Spleen (tissue), 11 donors: ENCODE results near the gene ADAMTS14. TPM values are rescaled to one million over a fixed set of nuclear protein-coding genes. Genes with fewer than 3 reads are reported as not detected.
"Not testable (repeated sequence)": the region's sequence is repeated elsewhere in the genome, so short reads cannot be mapped to it uniquely, and the experiment has no call there.

ENCODE experiments used
- DNase-seq: peaks from one replicate; pipeline ENCODE4 v3.0.0-alpha.2; 2020
- H3K27ac ChIP-seq, 8 donors: fragments of 200-600 bp; sonication (generic) in 7 of 8; 1 replicate in 4 of 8; 2 replicates in 4 of 8; pipeline versions ENCODE4 v1.5.0 to v1.8.0; 2016 to 2021; ENCODE audit warnings: inconsistent platforms in 4 of 8, mild to moderate bottlenecking in 4 of 8, moderate library complexity in 1 of 8
- H3K27me3 ChIP-seq, 7 donors: fragments of 200-600 bp; sonication (generic) in 6 of 7; replicated peaks in 1 of 7; 1 replicate in 4 of 7; 2 replicates in 3 of 7; pipeline versions ENCODE4 v1.5.0 to v1.8.0; 2016 to 2021; ENCODE audit warnings: inconsistent platforms in 3 of 7, mild to moderate bottlenecking in 1 of 7
- H3K36me3 ChIP-seq, 6 donors: fragments of 200-600 bp; sonication (generic) in 5 of 6; 1 replicate in 4 of 6; 2 replicates in 2 of 6; pipeline versions ENCODE4 v1.5.0 to v1.8.0; 2016 to 2021; ENCODE audit warnings: inconsistent platforms in 2 of 6
- H3K4me1 ChIP-seq, 6 donors: fragments of 200-600 bp; sonication (generic) in 5 of 6; 1 replicate in 3 of 6; 2 replicates in 3 of 6; pipeline versions ENCODE4 v1.5.0 to v1.8.0; 2016 to 2021; ENCODE audit warnings: inconsistent platforms in 3 of 6
- H3K4me3 ChIP-seq, 8 donors: fragments of 200-600 bp; sonication (generic) in 7 of 8; 1 replicate in 4 of 8; 2 replicates in 4 of 8; pipeline versions ENCODE4 v1.5.0 to v1.8.0; 2016 to 2021; ENCODE audit warnings: inconsistent platforms in 4 of 8, mild to moderate bottlenecking in 4 of 8, moderate library complexity in 2 of 8
- H3K9me3 ChIP-seq, 8 donors: fragments of 200-600 bp; sonication (generic) in 7 of 8; 1 replicate in 4 of 8; 2 replicates in 4 of 8; pipeline versions ENCODE4 v1.5.0 to v1.8.0; 2016 to 2021; ENCODE audit warnings: inconsistent platforms in 4 of 8
- POLR2A ChIP-seq, 3 donors: fragments of 450-650 bp; IDR thresholded peaks; one replicate each; pipeline ENCODE4 v1.5.1; 2017; ENCODE audit warnings: antibody characterized with exemption in 3 of 3, mild to moderate bottlenecking in 1 of 3
- POLR2AphosphoS5 ChIP-seq, 3 donors: sonication (generic); formaldehyde crosslinking; IDR thresholded peaks; one replicate each; pipeline ENCODE4 v1.5.1; 2017; ENCODE audit warnings: antibody characterized with exemption in 3 of 3
- WGBS, 5 donors: extraction: QIAGEN DNeasy Blood & Tissue Kit in 3 of 5; methylation state at CpG; one replicate each; pipeline versions ENCODE4 v1.1.5 to v1.1.7; 2013 to 2018; 5-methylcytosine and 5-hydroxymethylcytosine counted together
- intact Hi-C: fragments of 100-400 bp; cut with DNase I; formaldehyde crosslinking; loops from one replicate; pipeline ENCODE4 v1.15.0; 2023; ENCODE audit warnings: low total_unique reads
- polyA plus RNA-seq, 3 donors: library from polyadenylated mRNA; stranded (reverse); fragments of 200-250 nt; gene quantifications; one replicate each; pipeline ENCODE4 v1.2.1, GENCODE V29; 2013
- total RNA-seq, 7 donors: library from RNA; depleted of rRNA in 3 of 7; stranded (reverse); fragments of >200 nt in 3 of 7; fragmentation: NEBNext Ultra II Directional in 4 of 7; extraction: Animal tissue kit (Norgen Biotek cat#: 25700) in 4 of 7; gene quantifications; one replicate each; pipeline versions ENCODE4 v1.1.0 to v1.2.1, GENCODE V29; 2016 to 2021
- TF ChIP-seq, protein P1 (sequence below), 11 experiments: fragments of 200-600 bp in 7 of 11; fragments of 450-650 bp in 4 of 11; sonication (generic) in 4 of 11; IDR thresholded peaks in 8 of 11; conservative IDR thresholded peaks in 3 of 11; 1 replicate in 7 of 11; 2 replicates in 4 of 11; pipeline versions ENCODE4 v1.4.0 to v1.8.0; 2016 to 2021; ENCODE audit warnings: antibody characterized with exemption in 11 of 11, inconsistent platforms in 4 of 11, mild to moderate bottlenecking in 1 of 11
- donor health status: healthy with polysubstance abuse.
- donor health status: DM: no; HTN: no; CAD: no; lungs with moderate emphysema.
- donor health status: DM: no; HTN: no; CAD: no.
- donor health status: Bipolar disorder and iron deficiency.
- donor health status: healthy.
- donor health status: DM: no; HTN: no; CAD: no.
- donor health status: DM: yes; HTN: yes; CAD: no.

The ADAMTS14 gene
- total and polyA plus RNA-seq, 10 donors, result 0.09 to 1.2 (median 0.36) TPM

DNA sequence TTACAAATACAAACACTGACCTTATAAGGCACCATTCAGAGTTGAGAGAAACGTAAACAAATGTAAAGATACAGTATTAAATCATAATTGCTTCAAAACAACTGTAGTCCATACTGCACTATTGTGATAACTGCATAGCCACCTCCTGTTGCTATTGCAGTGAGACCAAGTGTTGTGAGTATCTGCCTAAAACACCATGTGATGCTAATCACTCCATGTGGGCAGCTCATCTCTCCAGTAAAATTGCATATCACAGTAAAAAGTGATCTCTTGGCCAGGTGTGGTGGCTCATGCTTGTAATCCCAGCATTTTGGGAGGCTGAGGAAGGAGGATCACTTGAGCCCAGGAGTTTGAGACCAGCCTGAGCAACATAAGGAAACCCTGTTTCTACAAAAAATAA, 43.0 kb upstream of the ADAMTS14 start:
- WGBS, 5 donors, result 66 to 85% (median 80%) methylated on average over 1 of the region's 1 CpG
- intact Hi-C loops, result no loop called here
- TF ChIP-seq POLR2A (IDR thresholded peaks at IDR 0.05), result no peak
- TF ChIP-seq, protein P1, sequence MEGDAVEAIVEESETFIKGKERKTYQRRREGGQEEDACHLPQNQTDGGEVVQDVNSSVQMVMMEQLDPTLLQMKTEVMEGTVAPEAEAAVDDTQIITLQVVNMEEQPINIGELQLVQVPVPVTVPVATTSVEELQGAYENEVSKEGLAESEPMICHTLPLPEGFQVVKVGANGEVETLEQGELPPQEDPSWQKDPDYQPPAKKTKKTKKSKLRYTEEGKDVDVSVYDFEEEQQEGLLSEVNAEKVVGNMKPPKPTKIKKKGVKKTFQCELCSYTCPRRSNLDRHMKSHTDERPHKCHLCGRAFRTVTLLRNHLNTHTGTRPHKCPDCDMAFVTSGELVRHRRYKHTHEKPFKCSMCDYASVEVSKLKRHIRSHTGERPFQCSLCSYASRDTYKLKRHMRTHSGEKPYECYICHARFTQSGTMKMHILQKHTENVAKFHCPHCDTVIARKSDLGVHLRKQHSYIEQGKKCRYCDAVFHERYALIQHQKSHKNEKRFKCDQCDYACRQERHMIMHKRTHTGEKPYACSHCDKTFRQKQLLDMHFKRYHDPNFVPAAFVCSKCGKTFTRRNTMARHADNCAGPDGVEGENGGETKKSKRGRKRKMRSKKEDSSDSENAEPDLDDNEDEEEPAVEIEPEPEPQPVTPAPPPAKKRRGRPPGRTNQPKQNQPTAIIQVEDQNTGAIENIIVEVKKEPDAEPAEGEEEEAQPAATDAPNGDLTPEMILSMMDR (IDR thresholded peaks at IDR 0.05 in 8 of 11, conservative IDR thresholded peaks at IDR 0.05 in 3 of 11), result no peak
- TF ChIP-seq POLR2AphosphoS5 (IDR thresholded peaks at IDR 0.05), result no peak
- H3K4me1 ChIP-seq, result no peaks in the 10 kb centered on the region
- DNase-seq, result no peak
- H3K4me3 ChIP-seq, result no peak overlapping the region
- no peaks in the 10 kb centered on the region for H3K36me3 ChIP-seq
- H3K9me3 ChIP-seq, result peaks cover 0 to 42% (median 25%) of the 10 kb centered on the region in 8 donors
- no peak overlapping the region for H3K27ac ChIP-seq
- H3K27me3 ChIP-seq, result no peaks in the 10 kb centered on the region

DNA sequence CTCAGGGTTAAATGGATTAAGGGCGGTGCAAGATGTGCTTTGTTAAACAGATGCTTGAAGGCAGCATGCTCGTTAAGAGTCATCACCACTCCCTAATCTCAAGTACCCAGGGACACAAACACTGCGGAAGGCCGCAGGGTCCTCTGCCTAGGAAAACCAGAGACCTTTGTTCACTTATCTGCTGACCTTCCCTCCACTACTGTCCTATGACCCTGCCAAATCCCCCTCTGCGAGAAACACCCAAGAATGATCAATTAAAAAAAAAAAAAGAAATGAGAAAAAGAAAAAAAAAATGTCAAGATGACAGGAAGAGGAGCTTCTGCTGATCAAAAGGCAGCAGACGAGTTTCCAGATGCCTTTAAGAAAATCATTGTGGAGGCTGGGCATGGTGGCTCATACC, 40.6 kb upstream of the ADAMTS14 start:
- peaks cover 0 to 39% (median 25%) of the 10 kb centered on the region in 8 donors for H3K9me3 ChIP-seq
- DNase-seq, H3K36me3 ChIP-seq, H3K27me3 ChIP-seq, H3K27ac ChIP-seq, intact Hi-C loops, H3K4me3 ChIP-seq, H3K4me1 ChIP-seq: not testable (repeated sequence)
- 48 to 79% (median 70%) methylated on average over 2 of the region's 6 CpGs for WGBS, 5 donors

DNA sequence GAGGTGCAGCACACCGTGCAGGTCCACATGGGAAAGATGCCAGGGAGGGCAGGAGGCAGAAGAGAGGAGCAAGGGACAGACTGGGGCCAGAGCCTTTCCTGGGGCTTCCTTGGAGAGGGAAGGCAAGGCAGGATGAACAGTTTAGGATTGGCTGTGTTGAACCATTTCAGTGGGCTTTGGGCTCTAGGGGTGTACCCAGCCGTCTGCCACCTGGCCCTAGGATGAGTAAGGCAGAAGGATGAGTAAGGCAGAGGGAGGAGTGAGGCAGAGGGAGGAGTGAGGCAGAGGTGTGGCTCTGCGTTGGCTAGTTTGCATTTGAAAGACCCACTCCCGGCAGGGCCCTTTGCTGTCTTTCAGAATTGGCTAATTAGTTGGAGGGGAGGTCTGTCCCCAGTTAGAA, 38.3 kb upstream of the ADAMTS14 start:
- Histone ChIP-seq H3K4me1 (no peaks in the 10 kb centered on the region), H3K4me3 (no peak overlapping the region), H3K9me3 (peaks cover 0 to 16% (median 11%) of the 10 kb centered on the region in 8 donors), H3K27ac (no peak overlapping the region), H3K27me3 (no peaks in the 10 kb centered on the region), H3K36me3 (no peaks in the 10 kb centered on the region)
- DNase-seq, result no peak
- no peak for TF ChIP-seq POLR2A (IDR thresholded peaks at IDR 0.05)
- TF ChIP-seq, protein P1 (IDR thresholded peaks at IDR 0.05 in 8 of 11, conservative IDR thresholded peaks at IDR 0.05 in 3 of 11), result no peak
- TF ChIP-seq POLR2AphosphoS5 (IDR thresholded peaks at IDR 0.05), result no peak
- 66 to 80% (median 73%) methylated on average over 4 of the region's 4 CpGs for WGBS, 5 donors
- intact Hi-C loops, result no loop called here

DNA sequence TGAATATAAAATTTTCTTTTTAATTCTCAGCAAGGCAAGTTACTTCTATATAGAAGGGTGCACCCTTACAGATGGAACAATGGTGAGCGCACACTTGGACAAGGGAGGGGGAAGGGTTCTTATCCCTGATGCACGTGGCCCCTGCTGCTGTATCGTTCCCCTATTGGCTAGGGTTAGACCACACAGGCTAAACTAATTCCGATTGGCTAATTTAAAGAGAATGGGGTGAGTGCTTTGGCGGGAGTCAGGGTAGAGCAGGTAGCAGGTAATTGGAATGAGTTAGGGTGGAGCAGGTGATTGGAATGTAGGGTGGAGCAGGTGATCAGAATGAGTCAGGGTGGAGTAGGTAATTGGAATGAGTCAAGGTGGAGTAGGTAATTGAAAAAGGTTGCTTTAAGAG, 37.8 kb upstream of the ADAMTS14 start:
- H3K4me1 ChIP-seq, H3K4me3 ChIP-seq, H3K27me3 ChIP-seq, intact Hi-C loops, H3K36me3 ChIP-seq, DNase-seq, H3K27ac ChIP-seq: not testable (repeated sequence)
- H3K9me3 ChIP-seq, result peaks cover 0 to 13% (median 10%) of the 10 kb centered on the region in 8 donors
- 89 to 95% (median 94%) methylated on average over 5 of the region's 5 CpGs for WGBS, 5 donors

DNA sequence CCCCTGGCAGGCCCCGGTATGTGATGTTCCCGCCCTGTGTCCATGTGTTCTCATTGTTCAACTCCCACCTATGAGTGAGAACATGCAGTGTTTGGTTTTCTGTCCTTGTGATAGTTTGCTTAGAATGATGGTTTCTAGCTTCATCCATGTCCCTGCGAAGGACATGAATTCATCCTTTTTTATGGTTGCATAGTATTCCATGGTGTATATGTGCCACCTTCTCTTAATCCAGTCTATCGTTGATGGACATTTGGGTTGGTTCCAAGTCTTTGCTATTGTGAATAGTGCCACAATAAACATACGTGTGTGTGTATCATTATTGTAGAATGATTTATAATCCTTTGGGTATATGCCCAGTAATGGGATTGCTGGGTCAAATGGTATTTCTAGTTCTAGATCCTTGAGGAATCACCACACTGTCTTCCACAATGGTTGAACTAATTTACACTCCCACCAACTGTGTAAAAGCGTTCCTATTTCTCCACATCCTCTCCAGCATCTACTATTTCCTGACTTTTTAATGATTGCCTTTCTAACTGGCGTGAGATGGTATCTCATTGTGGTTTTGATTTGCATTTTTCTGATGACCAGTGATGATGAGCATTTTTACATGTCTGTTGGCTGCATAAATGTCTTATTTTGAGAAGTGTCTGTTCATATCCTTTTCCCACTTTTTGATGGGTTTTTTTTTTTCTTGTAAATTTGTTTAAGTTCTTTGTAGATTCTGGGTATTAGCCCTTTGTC, 32.5 kb upstream of the ADAMTS14 start:
- H3K4me1 ChIP-seq, H3K4me3 ChIP-seq, H3K27ac ChIP-seq, H3K9me3 ChIP-seq, H3K27me3 ChIP-seq, DNase-seq, H3K36me3 ChIP-seq, intact Hi-C loops: not testable (repeated sequence)
- WGBS, 5 donors, result 72 to 90% (median 79%) methylated on average over 7 of the region's 7 CpGs

DNA sequence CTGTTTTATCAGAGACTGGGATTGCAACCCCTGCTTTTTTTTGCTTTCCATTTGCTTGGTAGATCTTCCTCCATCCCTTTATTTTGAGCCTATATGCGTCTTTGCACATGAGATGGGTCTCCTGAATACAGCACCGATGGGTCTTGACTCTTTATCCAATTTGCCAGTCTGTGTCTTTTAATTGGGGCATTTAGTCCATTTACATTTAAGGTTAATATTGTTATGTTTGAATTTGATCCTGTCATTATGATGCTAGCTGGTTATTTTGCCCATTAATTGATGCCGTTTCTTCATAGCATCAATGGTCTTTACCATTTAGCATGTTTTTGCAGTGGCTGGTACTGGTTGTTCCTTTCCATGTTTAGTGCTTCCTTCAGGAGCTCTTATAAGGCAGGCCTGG, 29.0 kb upstream of the ADAMTS14 start:
- H3K9me3 ChIP-seq, intact Hi-C loops, H3K4me3 ChIP-seq, H3K4me1 ChIP-seq, H3K27ac ChIP-seq, DNase-seq, H3K27me3 ChIP-seq, H3K36me3 ChIP-seq: not testable (repeated sequence)
- 94 to 99% (median 98%) methylated on average over 3 of the region's 3 CpGs for WGBS, 5 donors

DNA sequence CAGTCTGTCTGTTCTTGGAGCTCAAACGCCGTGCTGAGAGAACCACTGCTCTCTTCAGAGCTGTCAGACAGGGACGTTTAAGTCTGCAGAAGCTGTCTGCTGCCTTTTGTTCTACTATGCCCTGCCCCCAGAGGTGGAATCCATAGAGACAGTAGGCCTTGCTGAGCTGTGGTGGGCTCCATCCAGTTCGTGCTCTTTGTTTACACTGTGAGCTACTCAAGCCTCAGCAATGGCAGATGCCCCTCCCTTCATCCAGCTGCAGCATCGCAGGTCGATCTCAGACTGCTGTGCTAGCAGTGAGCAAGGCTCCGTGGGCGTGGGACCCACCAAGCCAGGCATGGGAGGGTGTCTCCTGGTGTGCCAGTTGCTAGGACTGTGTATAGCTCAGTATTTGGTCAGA, 27.3 kb upstream of the ADAMTS14 start:
- H3K27me3 ChIP-seq, DNase-seq, intact Hi-C loops, H3K4me3 ChIP-seq, H3K4me1 ChIP-seq, H3K36me3 ChIP-seq, H3K27ac ChIP-seq: not testable (repeated sequence)
- 71 to 81% (median 73%) methylated on average over 6 to 8 of the region's 8 CpGs for WGBS, 5 donors
- H3K9me3 ChIP-seq, result peaks cover 0 to 26% (median 23%) of the 10 kb centered on the region in 8 donors
